ENCODE measurements around the gene PPM1E. TPM values are rescaled to one million over a fixed set of nuclear protein-coding genes. Genes with fewer than 3 reads are reported as not detected.

The PPM1E gene
- total RNA-seq, 4 donors from 2014 or later: 0.08 to 0.11 TPM; not detected in 2

GRCh38 chr17:58982626-58983025 lies 227.0 kb downstream of the PPM1E start:
- no peak overlapping the region for H3K27ac ChIP-seq
- TF ChIP-seq CTCF (IDR thresholded peaks at IDR 0.05) (no peak), POLR2AphosphoS5 (IDR thresholded peaks at IDR 0.05) (no peak), EP300 (IDR thresholded peaks at IDR 0.05) (no peak), POLR2A (IDR thresholded peaks at IDR 0.05) (no peak)
- no peaks in the 10 kb centered on the region for H3K27me3 ChIP-seq
- DNase-seq (ENCODE audit: low spot score in 2 of 2): no peak
- H3K36me3 ChIP-seq: no peaks in the 10 kb centered on the region
- H3K9me3 ChIP-seq: no peaks in the 10 kb centered on the region
- no peaks in the 10 kb centered on the region for H3K4me1 ChIP-seq
- H3K4me3 ChIP-seq: no peak overlapping the region
- WGBS: 91% methylated on average over 3 of the region's 3 CpGs

GRCh38 chr17:58985367-58985766 lies 229.7 kb downstream of the PPM1E start:
- no peaks in the 10 kb centered on the region for H3K36me3 ChIP-seq
- 74% methylated on average over 6 of the region's 6 CpGs for WGBS
- H3K4me3 ChIP-seq: no peak overlapping the region
- no peak for TF ChIP-seq POLR2AphosphoS5 (IDR thresholded peaks at IDR 0.05)
- no peak for TF ChIP-seq EP300 (IDR thresholded peaks at IDR 0.05)
- no peak for TF ChIP-seq POLR2A (IDR thresholded peaks at IDR 0.05)
- TF ChIP-seq CTCF (IDR thresholded peaks at IDR 0.05): no peak
- H3K27me3 ChIP-seq: no peaks in the 10 kb centered on the region
- no peaks in the 10 kb centered on the region for H3K9me3 ChIP-seq
- H3K27ac ChIP-seq: no peak overlapping the region
- no peaks in the 10 kb centered on the region for H3K4me1 ChIP-seq
- DNase-seq (ENCODE audit: low spot score in 2 of 2): no peak

- TF ChIP-seq POLR2AphosphoS5 (IDR thresholded peaks at IDR 0.05) (no peak), CTCF (IDR thresholded peaks at IDR 0.05) (no peak), POLR2A (IDR thresholded peaks at IDR 0.05) (no peak), EP300 (IDR thresholded peaks at IDR 0.05) (no peak)
- 92% methylated on average over 6 of the region's 6 CpGs for WGBS
- H3K27ac ChIP-seq: no peak overlapping the region
Measured at GRCh38 chr17:58985971-58986370, 230.3 kb downstream of the PPM1E start.

GRCh38 chr17:58989629-58990028 lies 234.0 kb downstream of the PPM1E start:
- DNase-seq (ENCODE audit: low spot score in 2 of 2): no peak
- WGBS: 97% methylated on average over 2 of the region's 2 CpGs
- Histone ChIP-seq H3K27me3 (no peaks in the 10 kb centered on the region), H3K27ac (no peak overlapping the region), H3K4me3 (no peak overlapping the region), H3K9me3 (no peaks in the 10 kb centered on the region), H3K4me1 (no peaks in the 10 kb centered on the region), H3K36me3 (no peaks in the 10 kb centered on the region)
- TF ChIP-seq CTCF (IDR thresholded peaks at IDR 0.05): no peak
- TF ChIP-seq EP300 (IDR thresholded peaks at IDR 0.05): no peak
- TF ChIP-seq POLR2A (IDR thresholded peaks at IDR 0.05): no peak
- TF ChIP-seq POLR2AphosphoS5 (IDR thresholded peaks at IDR 0.05): no peak

More at GRCh38 chr17:58985971-58986370, 230.3 kb downstream of the PPM1E start:
- no peak for DNase-seq (ENCODE audit: low spot score in 2 of 2)
- no peaks in the 10 kb centered on the region for H3K36me3 ChIP-seq
- H3K4me1 ChIP-seq: no peaks in the 10 kb centered on the region
- no peak overlapping the region for H3K4me3 ChIP-seq
- H3K9me3 ChIP-seq: no peaks in the 10 kb centered on the region
- H3K27me3 ChIP-seq: no peaks in the 10 kb centered on the region

- H3K9me3 ChIP-seq: no peaks in the 10 kb centered on the region
- no peaks in the 10 kb centered on the region for H3K4me1 ChIP-seq
- H3K27me3 ChIP-seq: no peaks in the 10 kb centered on the region
- no peaks in the 10 kb centered on the region for H3K36me3 ChIP-seq
- DNase-seq (ENCODE audit: low spot score in 2 of 2): no peak
- WGBS: 80% methylated on average over 4 of the region's 4 CpGs
- H3K4me3 ChIP-seq: no peak overlapping the region
- TF ChIP-seq EP300 (IDR thresholded peaks at IDR 0.05) (no peak), CTCF (IDR thresholded peaks at IDR 0.05) (no peak), POLR2A (IDR thresholded peaks at IDR 0.05) (no peak), POLR2AphosphoS5 (IDR thresholded peaks at IDR 0.05) (no peak)
- H3K27ac ChIP-seq: no peak overlapping the region
Measured at GRCh38 chr17:58991718-58992331, 236.2 kb downstream of the PPM1E start.

Data from suprapubic skin (tissue), 4 donors.